ENCODE results near the gene PLEKHD1. TPM values are rescaled to one million over a fixed set of nuclear protein-coding genes. Genes with fewer than 3 reads are reported as not detected.

Gene PLEKHD1
- total and polyA plus RNA-seq, 2 of the 8 experiments (the other 6 are each of a cell fraction or from before 2014, with no cell fraction given) = 0.24 to 0.48 TPM

DNA sequence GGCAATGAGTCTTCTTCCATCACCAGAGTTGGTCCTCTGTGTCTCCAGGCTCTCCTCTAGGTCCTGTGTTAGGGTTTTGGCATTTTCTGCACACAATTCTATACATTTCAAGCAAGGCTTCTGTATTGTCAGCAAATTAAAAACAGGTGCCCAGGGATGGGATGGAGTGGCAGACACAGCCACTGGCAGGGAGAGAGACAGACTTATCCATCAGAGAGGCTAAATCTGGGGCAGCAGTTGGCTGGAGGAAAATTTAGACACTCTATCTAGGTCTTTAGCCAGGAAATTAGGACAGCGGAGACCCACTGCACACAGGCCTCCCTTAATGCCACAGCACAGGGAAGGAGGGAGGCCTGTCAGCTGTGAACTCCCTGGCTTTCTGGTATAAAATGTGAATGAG, 20.2 kb downstream of the PLEKHD1 start:
- Histone ChIP-seq H3K79me2 (ENCODE audit: control insufficient read depth in 1 of 2, insufficient read depth in 2 of 2, low read length in 2 of 2) (no peaks in the 10 kb centered on the region), H2BK5ac (ENCODE audit: low read depth, low read length) (no peak overlapping the region), H3K23ac (ENCODE audit: insufficient read length) (no peak overlapping the region), H2BK120ac (replicated peaks; ENCODE audit: low read depth, low read length) (no peak overlapping the region), H3K9me3 (ENCODE audit: insufficient read depth in 2 of 2, low read depth in 1 of 2, low read length in 1 of 2) (no peaks in the 10 kb centered on the region), H3K4ac (replicated peaks; ENCODE audit: insufficient read length, low read depth, low read length) (no peak overlapping the region), H3K27ac (ENCODE audit: low read depth, low read length) (no peak overlapping the region), H2BK20ac (ENCODE audit: low read length) (no peak overlapping the region), H2BK15ac (ENCODE audit: low read length) (no peak overlapping the region), H2BK12ac (ENCODE audit: low read depth, low read length) (0 out of 2 replicates have a peak overlapping the region, but pooled peaks have one; percentile 13), H3K9ac (replicated peaks in 1 of 4; ENCODE audit: extremely low read depth in 1 of 4, low read depth in 3 of 4, low read length in 3 of 4) (no peak overlapping the region), H3K27me3 (replicated peaks in 1 of 4; ENCODE audit: control insufficient read depth in 3 of 4, extremely low read depth in 1 of 4, insufficient read depth in 3 of 4, low read length in 3 of 4) (no peaks in the 10 kb centered on the region; a peak in 1 of 7 replicates), H4K20me1 (replicated peaks in 1 of 2; ENCODE audit: control insufficient read depth in 1 of 2, insufficient read depth in 2 of 2, low read length in 2 of 2) (no peaks in the 10 kb centered on the region), H4K91ac (replicated peaks; ENCODE audit: insufficient read length, low read length) (no peak overlapping the region), H2AK5ac (ENCODE audit: low read depth, low read length) (no peak overlapping the region), H3K4me1 (replicated peaks in 1 of 4; ENCODE audit: control insufficient read depth in 3 of 4, insufficient read depth in 4 of 4, low read length in 3 of 4) (peaks cover 0 to 5% (median 1%) of the 10 kb centered on the region in 4 experiments; a peak in 2 of 7 replicates), H4K5ac (ENCODE audit: insufficient read length, low read depth, low read length) (no peak overlapping the region), H4K8ac (ENCODE audit: extremely low read depth, insufficient read depth, low read length) (no peak overlapping the region), H3K56ac (replicated peaks; ENCODE audit: insufficient read length, low read depth, low read length) (no peak overlapping the region), H3K14ac (ENCODE audit: insufficient read length) (no peak overlapping the region), H3K4me3 (ENCODE audit: extremely low read depth in 1 of 4, insufficient read depth in 2 of 4, low read depth in 3 of 4, low read length in 4 of 4) (no peak overlapping the region), H3K79me1 (ENCODE audit: low read depth, low read length) (no peaks in the 10 kb centered on the region), H3K18ac (ENCODE audit: extremely low read depth, low read length) (no peak overlapping the region), H3K23me2 (ENCODE audit: low read depth, low read length) (no peaks in the 10 kb centered on the region), H2AFZ (ENCODE audit: low read length) (no peak overlapping the region), H3K36me3 (ENCODE audit: control insufficient read depth in 2 of 4, insufficient read depth in 4 of 4, low read length in 3 of 4) (no peaks in the 10 kb centered on the region), H3K4me2 (ENCODE audit: insufficient read depth in 1 of 2, low read depth in 2 of 2, low read length in 2 of 2) (no peak overlapping the region)
- no peak for DNase-seq (ENCODE audit: low read depth in 1 of 2, low spot score in 2 of 2)
- WGBS, 2 experiments (ENCODE audit: extremely low coverage in 1 of 2, insufficient coverage in 1 of 2, insufficient read length in 1 of 2, insufficient replicate concordance in 2 of 2, low coverage in 1 of 2, low lambda C conversion rate in 2 of 2, missing lambda C conversion rate in 1 of 2) = 100% methylated on average over 1 of the region's 1 CpG; no CpG with 5 or more reads in 1 of the 2 experiments
- POLR2A ChIA-PET (ENCODE audit: partially characterized antibody) = no interaction called here
- TF ChIP-seq PHF8 (conservative IDR thresholded peaks at IDR 0.05; ENCODE audit: low read depth, low read length) (no peak), RAD21 (IDR thresholded peaks at IDR 0.05 in 1 of 2, conservative IDR thresholded peaks at IDR 0.05 in 1 of 2; ENCODE audit: low read depth in 2 of 2, low read length in 2 of 2) (no peak), KDM1A (IDR thresholded peaks at IDR 0.05; ENCODE audit: borderline replicate concordance, low read length) (no peak)
- TF ChIP-seq, protein P1, sequence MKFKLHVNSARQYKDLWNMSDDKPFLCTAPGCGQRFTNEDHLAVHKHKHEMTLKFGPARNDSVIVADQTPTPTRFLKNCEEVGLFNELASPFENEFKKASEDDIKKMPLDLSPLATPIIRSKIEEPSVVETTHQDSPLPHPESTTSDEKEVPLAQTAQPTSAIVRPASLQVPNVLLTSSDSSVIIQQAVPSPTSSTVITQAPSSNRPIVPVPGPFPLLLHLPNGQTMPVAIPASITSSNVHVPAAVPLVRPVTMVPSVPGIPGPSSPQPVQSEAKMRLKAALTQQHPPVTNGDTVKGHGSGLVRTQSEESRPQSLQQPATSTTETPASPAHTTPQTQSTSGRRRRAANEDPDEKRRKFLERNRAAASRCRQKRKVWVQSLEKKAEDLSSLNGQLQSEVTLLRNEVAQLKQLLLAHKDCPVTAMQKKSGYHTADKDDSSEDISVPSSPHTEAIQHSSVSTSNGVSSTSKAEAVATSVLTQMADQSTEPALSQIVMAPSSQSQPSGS (IDR thresholded peaks at IDR 0.05; ENCODE audit: low read length) = no peak
- FAIRE-seq = no peak
- CTCF ChIA-PET (ENCODE audit: partially characterized antibody) = interaction anchor here (1.1 to 6.3 kb wide), 10 partner anchors 9 to 243 kb away, joined by 3 to 41 read pairs (median 8); partner anchors contain the start of gene CCDC177
